Measurements from ENCODE around the gene IL12RB1. TPM values are rescaled to one million over a fixed set of nuclear protein-coding genes. Genes with fewer than 3 reads are reported as not detected.

IL12RB1 gene
- total RNA-seq, 1 donor from 2014 or later, result not detected

DNA sequence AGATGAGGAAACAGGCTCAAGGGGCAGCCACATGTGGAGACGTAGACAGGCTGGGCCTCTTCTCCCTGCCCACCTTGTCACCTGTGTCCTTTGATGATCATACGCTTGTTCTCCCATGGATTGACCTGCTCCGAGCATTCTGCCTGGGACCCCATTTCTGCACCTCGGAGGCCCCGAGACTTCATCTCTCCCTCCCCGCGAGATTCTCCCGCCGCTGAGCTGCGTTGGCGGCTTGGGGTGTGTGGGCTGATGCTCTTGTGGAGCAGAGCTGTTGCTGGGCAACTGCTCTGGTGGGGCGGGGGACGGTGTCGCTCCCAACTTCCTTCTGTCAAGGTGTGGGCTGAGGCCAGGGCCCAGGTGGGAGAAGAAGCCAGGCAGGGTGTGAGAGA lies 33.0 kb upstream of the IL12RB1 start:
- H3K9me3 Mint-ChIP-seq, result no peaks in the 10 kb centered on the region
- H3K4me3 ChIP-seq, result no peak overlapping the region

DNA sequence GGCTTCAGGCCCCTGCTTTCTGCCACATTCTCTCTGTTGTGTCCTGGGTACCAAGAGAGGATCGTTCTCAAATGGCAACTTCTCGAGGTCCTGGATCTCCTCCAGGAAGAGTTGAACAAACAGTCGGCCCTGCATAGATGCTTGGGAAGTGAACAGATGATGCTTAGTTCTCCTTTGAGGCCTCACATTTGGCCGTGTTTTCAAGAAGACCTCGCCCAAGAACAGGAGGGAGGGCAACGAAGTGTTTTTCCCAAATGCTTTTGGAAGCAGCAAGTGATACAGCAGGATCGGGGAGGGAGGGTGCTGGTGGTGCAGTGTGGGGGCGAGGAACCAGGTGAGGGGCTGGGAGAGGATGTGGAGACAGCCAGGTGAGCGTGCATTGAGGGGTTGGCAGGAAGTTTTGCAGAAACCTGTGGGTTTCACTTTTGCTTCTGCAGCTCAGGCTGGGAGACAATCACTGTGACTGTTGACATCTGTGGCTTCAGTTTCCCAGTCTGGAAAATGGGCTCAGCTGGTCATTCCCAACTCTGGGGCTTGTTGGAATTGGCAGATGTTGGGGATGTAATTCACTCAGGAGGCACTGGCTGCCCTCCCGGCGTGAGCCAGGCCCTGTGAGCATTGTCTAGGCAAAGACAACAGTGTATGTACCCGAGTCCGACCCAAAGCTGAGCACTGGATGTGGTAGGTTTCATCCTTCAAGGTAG lies 32.4 kb upstream of the IL12RB1 start:
- H3K9me3 Mint-ChIP-seq, result no peaks in the 10 kb centered on the region
- peaks cover 13% of the 10 kb centered on the region for H3K27me3 Mint-ChIP-seq (ENCODE audit: insufficient read depth, low read depth)
- no peak overlapping the region for H3K27ac ChIP-seq

More for the DNA sequence above, 33.0 kb upstream of the IL12RB1 start:
- Histone ChIP-seq H2AFZ (replicated peaks) (no peak overlapping the region), H3K4me1 (peaks cover 4% of the 10 kb centered on the region), H3K79me2 (ENCODE audit: low read depth) (peaks cover 10% of the 10 kb centered on the region), H3K27ac (no peak overlapping the region), H3K36me3 (no peaks in the 10 kb centered on the region), H4K20me1 (ENCODE audit: low read depth) (peaks cover 20% of the 10 kb centered on the region), H3K9me3 (ENCODE audit: low read depth) (no peaks in the 10 kb centered on the region), H3K4me2 (peak overlapping the region; percentile 98), H3K9ac (no peak overlapping the region), H3F3A (ENCODE audit: low read depth) (peaks cover 11% of the 10 kb centered on the region), H3K27me3 (no peaks in the 10 kb centered on the region)
- Mint-ChIP-seq H3K27me3 (ENCODE audit: insufficient read depth, low read depth) (peaks cover 10% of the 10 kb centered on the region), H3K27ac (no peak overlapping the region), H3K36me3 (peaks cover 2% of the 10 kb centered on the region), H3K4me3 (peak overlapping the region; percentile 34), H3K4me1 (peaks cover 29% of the 10 kb centered on the region)
- DNase-seq (ENCODE audit: low spot score), result no peak
- TF ChIP-seq, protein P1, sequence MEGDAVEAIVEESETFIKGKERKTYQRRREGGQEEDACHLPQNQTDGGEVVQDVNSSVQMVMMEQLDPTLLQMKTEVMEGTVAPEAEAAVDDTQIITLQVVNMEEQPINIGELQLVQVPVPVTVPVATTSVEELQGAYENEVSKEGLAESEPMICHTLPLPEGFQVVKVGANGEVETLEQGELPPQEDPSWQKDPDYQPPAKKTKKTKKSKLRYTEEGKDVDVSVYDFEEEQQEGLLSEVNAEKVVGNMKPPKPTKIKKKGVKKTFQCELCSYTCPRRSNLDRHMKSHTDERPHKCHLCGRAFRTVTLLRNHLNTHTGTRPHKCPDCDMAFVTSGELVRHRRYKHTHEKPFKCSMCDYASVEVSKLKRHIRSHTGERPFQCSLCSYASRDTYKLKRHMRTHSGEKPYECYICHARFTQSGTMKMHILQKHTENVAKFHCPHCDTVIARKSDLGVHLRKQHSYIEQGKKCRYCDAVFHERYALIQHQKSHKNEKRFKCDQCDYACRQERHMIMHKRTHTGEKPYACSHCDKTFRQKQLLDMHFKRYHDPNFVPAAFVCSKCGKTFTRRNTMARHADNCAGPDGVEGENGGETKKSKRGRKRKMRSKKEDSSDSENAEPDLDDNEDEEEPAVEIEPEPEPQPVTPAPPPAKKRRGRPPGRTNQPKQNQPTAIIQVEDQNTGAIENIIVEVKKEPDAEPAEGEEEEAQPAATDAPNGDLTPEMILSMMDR (IDR thresholded peaks at IDR 0.05), result no peak
- no peak for TF ChIP-seq EZH2phosphoT487 (IDR thresholded peaks at IDR 0.05)
- TF ChIP-seq EZH2 (IDR thresholded peaks at IDR 0.05), result no peak

DNA sequence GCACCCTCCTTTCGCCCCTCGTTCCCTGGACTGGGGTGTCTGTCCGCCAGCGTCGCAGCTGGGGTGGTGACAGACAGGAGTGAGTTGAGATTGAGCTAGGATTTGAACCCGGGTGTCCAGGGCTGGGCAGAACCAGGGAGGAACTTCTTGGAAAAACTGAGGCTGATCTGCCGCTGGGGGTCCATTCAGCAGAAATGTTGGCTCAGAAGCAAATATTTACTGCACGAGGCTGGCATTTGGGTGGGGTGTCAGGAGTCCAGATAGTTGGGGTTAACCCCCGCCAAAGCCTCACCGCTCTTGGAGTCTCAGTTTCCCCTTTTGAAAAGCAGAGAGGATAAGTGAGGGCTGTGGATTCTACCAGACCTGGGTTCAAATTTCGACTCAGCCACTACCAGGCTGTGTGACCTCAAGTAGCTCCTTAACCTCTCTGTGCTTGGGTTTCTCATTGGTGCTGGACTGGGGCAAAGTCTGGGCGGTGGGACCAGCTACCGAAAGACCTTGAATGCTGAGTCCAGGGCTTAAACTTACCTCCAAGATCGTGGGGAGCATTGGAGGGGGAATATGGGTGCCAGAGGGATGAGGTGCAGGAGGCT lies 31.8 kb upstream of the IL12RB1 start:
- Histone ChIP-seq H3K27me3 (no peaks in the 10 kb centered on the region), H3F3A (ENCODE audit: low read depth) (peaks cover 11% of the 10 kb centered on the region), H2AFZ (replicated peaks) (peak overlapping the region; percentile 94), H3K36me3 (no peaks in the 10 kb centered on the region), H3K9me3 (ENCODE audit: low read depth) (no peaks in the 10 kb centered on the region), H3K9ac (peak overlapping the region; percentile 76), H3K27ac (no peak overlapping the region), H3K79me2 (ENCODE audit: low read depth) (peaks cover 10% of the 10 kb centered on the region), H4K20me1 (ENCODE audit: low read depth) (peaks cover 20% of the 10 kb centered on the region), H3K4me1 (peaks cover 4% of the 10 kb centered on the region), H3K4me2 (peak overlapping the region; percentile 98), H3K4me3 (peak overlapping the region; percentile 79)
- Mint-ChIP-seq H3K27ac (no peak overlapping the region), H3K27me3 (ENCODE audit: insufficient read depth, low read depth) (peaks cover 15% of the 10 kb centered on the region), H3K9me3 (no peaks in the 10 kb centered on the region), H3K4me3 (peak overlapping the region; percentile 85), H3K36me3 (no peaks in the 10 kb centered on the region), H3K4me1 (peaks cover 32% of the 10 kb centered on the region)
- TF ChIP-seq EZH2phosphoT487 (IDR thresholded peaks at IDR 0.05), result no peak
- TF ChIP-seq, protein P1 (IDR thresholded peaks at IDR 0.05), result no peak
- no peak for TF ChIP-seq EZH2 (IDR thresholded peaks at IDR 0.05)
- DNase-seq (ENCODE audit: low spot score), result no peak

More for the DNA sequence above, 32.4 kb upstream of the IL12RB1 start:
- H3K36me3 ChIP-seq, result no peaks in the 10 kb centered on the region
- no peaks in the 10 kb centered on the region for H3K9me3 ChIP-seq (ENCODE audit: low read depth)
- no peaks in the 10 kb centered on the region for H3K27me3 ChIP-seq
- Mint-ChIP-seq H3K4me1 (peaks cover 32% of the 10 kb centered on the region), H3K4me3 (peak overlapping the region; percentile 85), H3K36me3 (peaks cover under 1% of the 10 kb centered on the region), H3K27ac (no peak overlapping the region)
- H2AFZ ChIP-seq (replicated peaks), result no peak overlapping the region
- H3K9ac ChIP-seq, result no peak overlapping the region
- peaks cover 11% of the 10 kb centered on the region for H3F3A ChIP-seq (ENCODE audit: low read depth)
- H3K4me2 ChIP-seq, result peak overlapping the region; percentile 98
- no peak for DNase-seq (ENCODE audit: low spot score)
- peaks cover 4% of the 10 kb centered on the region for H3K4me1 ChIP-seq
- peaks cover 10% of the 10 kb centered on the region for H3K79me2 ChIP-seq (ENCODE audit: low read depth)
- peak overlapping the region; percentile 79 for H3K4me3 ChIP-seq
- TF ChIP-seq, protein P1 (IDR thresholded peaks at IDR 0.05), result no peak
- TF ChIP-seq EZH2 (IDR thresholded peaks at IDR 0.05), result no peak
- no peak for TF ChIP-seq EZH2phosphoT487 (IDR thresholded peaks at IDR 0.05)
- H4K20me1 ChIP-seq (ENCODE audit: low read depth), result peaks cover 20% of the 10 kb centered on the region
